IMR-90 (cell line): ENCODE results near the gene OPRL1.

Experiments
- BHLHE40 ChIP-seq: fragments of 150-350 bp; IDR thresholded peaks from 2 replicates; pipeline ENCODE4 v1.6.1; 2016; ENCODE audit warnings: mild to moderate bottlenecking, low read depth, low read length
- CTCF ChIP-seq: conservative IDR thresholded peaks from 2 replicates; pipeline ENCODE4 v1.5.1; 2012; ENCODE audit warnings: mild to moderate bottlenecking, low read depth, low read length, improper control_type of control experiment
- ELK1 ChIP-seq: fragments of 150-350 bp; IDR thresholded peaks from 2 replicates; pipeline ENCODE4 v1.6.1; 2016; ENCODE audit warnings: low read depth, mild to moderate bottlenecking, low read length, moderate library complexity, borderline replicate concordance
- MAFK ChIP-seq: IDR thresholded peaks from 2 replicates; pipeline ENCODE4 v1.6.1; 2012; ENCODE audit warnings: low read depth, low read length, improper control_type of control experiment
- MAZ ChIP-seq: IDR thresholded peaks from 2 replicates; pipeline ENCODE4 v1.6.1; 2012; ENCODE audit warnings: low read depth, mild to moderate bottlenecking, low read length, improper control_type of control experiment, moderate library complexity, borderline replicate concordance
- MXI1 ChIP-seq: IDR thresholded peaks from 2 replicates; pipeline ENCODE4 v1.6.1; 2012; ENCODE audit warnings: low read depth, mild to moderate bottlenecking, low read length, moderate library complexity, borderline replicate concordance
- POLR2A ChIP-seq: IDR thresholded peaks from 2 replicates; pipeline ENCODE4 v1.6.1; 2012; ENCODE audit warnings: mild to moderate bottlenecking, low read depth, low read length
- RAD21 ChIP-seq: IDR thresholded peaks from 2 replicates; pipeline ENCODE4 v1.6.1; 2012; ENCODE audit warnings: low read length, improper control_type of control experiment
- RFX5 ChIP-seq: IDR thresholded peaks from 2 replicates; pipeline ENCODE4 v1.8.0; 2012; ENCODE audit warnings: low read depth, mild to moderate bottlenecking, low read length, moderate library complexity

- TF ChIP-seq MAFK (no peak), MAZ (no peak), MXI1 (no peak), CTCF (no peak), RFX5 (no peak), BHLHE40 (no peak), ELK1 (no peak), RAD21 (no peak), POLR2A (no peak)
Observed at GRCh38 chr20:64071341-64072332, 8.2 kb upstream of the OPRL1 start.
